ENCODE results near the gene B3GALT2.
"Not testable (repeated sequence)": the region's sequence is repeated elsewhere in the genome, so short reads cannot be mapped to it uniquely, and the experiment has no call there.

The B3GALT2 gene

GRCh38 chr1:193185901-193186731 lies at the start of gene B3GALT2:
TSS of gene B3GALT2 (minus strand) at chr1:193186613. CDS start at chr1:193181562, 5,051 bp downstream.
- DNase-seq (ENCODE audit: low read depth) = peak; percentile 42

DNA sequence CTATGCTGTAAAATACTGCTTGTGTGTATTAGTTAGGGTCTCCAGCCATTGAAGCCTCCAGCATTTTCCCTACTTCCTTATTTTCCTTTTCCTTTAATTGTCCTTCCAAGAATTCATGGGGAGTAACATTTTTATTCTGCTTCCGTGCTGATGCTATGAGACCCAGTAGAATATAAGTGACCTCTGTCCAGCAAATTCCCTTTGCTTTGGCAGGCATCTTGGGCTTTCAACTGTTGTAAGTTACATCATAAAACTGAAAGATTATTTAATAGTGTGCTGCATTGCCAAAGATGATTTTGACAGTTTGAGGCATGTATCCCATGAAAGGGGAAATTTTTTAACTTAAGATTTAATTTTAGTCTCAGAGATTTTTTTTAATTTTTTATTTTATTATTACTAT lies 48.1 kb upstream of the B3GALT2 start:
- no peak for DNase-seq (ENCODE audit: low read depth)

DNA sequence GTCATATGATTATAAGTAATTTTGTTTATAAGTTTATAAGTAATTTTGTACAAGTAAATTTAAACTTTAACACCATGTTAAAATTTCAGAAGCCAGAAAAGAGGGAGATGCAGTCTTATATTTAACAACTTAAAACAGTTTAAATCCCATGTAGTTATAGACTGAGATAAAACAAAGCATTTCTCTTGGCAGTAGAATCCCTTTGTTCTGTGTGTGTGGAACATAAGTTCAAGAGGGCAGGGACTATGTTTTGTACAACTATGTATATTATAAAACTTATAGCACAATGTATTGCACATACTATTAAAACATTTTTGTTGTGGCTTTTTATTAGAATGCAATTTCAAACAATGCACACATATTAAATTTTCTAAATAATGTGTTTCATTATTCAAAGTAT lies 44.7 kb upstream of the B3GALT2 start:
- DNase-seq (ENCODE audit: low read depth) = not testable (repeated sequence)

GRCh38 chr1:193229136-193229535 lies 42.7 kb upstream of the B3GALT2 start:
- DNase-seq (ENCODE audit: low read depth) = peak; percentile 54

GRCh38 chr1:193222056-193222615 lies 35.7 kb upstream of the B3GALT2 start:
- DNase-seq (ENCODE audit: low read depth) = no peak

DNA sequence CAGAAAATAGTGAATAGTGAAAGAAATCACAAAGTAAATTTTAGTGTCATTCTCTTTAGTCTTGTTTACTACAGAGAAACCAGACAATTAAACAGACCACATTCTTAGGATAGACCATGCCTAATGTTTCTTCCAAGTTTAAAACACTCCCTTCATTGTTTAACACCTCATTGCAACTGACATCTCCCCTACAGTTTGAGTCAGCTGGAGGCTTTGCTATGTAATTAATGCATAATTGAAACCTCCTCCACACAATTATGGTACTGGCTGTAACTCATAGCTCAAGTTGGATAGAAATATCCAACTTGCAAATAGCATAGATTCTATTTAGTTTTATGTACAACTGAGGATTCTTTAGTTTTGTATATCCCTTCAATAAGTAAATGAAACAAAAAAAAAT lies 35.2 kb upstream of the B3GALT2 start:
- no peak for DNase-seq (ENCODE audit: low read depth)

GRCh38 chr1:193219391-193219790 lies 33.0 kb upstream of the B3GALT2 start:
- DNase-seq (ENCODE audit: low read depth) = no peak

GRCh38 chr1:193216920-193217319 lies 30.5 kb upstream of the B3GALT2 start:
- no peak for DNase-seq (ENCODE audit: low read depth)

DNA sequence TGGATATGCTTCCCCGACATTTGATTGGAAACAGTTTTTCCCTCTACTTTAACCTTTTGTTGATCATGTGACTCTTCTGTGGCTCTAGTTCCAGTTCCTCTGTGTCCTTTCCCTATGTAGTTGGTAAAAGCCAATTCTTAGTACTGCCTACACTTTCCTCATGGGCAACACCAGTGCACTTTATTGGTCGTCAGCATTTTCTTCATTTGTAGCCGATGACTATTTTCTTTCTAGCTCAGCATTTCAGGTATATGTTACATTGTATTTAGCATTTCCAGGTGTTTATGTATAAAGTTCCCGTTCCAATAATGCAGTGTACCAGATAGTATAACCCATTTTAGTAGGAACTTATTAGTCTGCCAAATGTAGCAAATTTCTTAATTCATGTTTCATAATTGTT lies 27.6 kb upstream of the B3GALT2 start:
- DNase-seq (ENCODE audit: low read depth) = no peak

- DNase-seq (ENCODE audit: low read depth) = no peak
Observed at GRCh38 chr1:193212637-193213036, 26.2 kb upstream of the B3GALT2 start.

GRCh38 chr1:193211539-193211938 lies 25.1 kb upstream of the B3GALT2 start:
- DNase-seq (ENCODE audit: low read depth) = peak; percentile 96

DNA sequence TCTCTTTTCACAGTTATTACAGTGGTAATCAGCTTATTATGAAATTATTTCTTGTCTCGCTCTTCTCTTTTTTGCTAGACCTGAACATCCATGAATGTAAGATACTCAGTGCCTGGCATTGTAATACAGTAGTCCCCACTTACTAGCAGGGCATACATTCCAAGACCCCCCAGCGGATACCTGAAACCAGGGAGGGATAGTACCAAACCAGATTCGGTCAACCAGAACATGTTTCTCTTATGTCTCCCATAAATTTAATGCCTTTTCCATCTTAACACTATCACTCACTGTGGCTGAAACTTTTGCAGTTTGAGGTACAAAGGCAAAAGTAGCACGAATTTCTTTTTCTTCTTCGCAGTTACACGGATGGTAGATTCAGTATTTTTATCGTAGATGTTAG lies 24.6 kb upstream of the B3GALT2 start:
- DNase-seq (ENCODE audit: low read depth) = no peak

DNA sequence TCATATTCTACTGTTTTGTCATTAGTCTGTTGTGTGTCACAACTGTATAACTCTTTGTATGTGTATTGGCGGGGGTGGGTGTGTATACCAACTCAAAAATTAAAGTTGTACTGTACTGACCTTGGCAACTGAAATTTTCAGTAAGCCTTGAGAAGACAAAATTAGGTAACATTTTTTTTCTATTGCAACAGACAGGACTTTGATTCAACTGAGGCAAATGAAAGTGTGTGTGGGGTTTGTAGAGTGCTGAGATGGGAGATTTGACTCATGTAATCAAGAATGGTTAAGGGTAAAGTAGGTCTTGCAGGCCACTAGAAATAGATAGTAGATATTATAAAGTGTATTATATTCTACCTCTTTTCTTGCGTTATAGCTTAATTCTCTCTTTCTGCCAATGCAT lies 14.6 kb upstream of the B3GALT2 start:
- DNase-seq (ENCODE audit: low read depth) = no peak

DNA sequence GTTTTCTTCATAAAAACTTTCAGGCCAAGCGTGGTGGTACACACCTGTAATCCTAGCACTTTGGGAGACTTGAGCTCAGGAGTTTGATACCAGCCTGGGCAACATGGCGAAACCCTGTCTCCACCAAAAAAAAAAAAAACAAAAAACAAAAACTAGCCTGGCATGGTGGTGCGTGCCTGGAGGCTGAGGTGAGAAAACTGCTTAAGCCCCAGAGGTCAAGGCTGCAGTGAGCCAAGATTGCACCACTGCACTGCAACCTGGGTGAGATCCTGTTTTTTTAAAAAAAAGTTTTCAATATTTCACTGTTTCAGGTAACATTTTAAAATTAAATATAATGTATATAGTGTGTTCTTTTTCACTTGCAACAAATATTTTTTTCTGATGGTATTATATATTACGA lies 13.5 kb upstream of the B3GALT2 start:
- no peak for DNase-seq (ENCODE audit: low read depth)

- DNase-seq (ENCODE audit: low read depth) = no peak
Observed at GRCh38 chr1:193192586-193192985, 6.2 kb upstream of the B3GALT2 start.

DNA sequence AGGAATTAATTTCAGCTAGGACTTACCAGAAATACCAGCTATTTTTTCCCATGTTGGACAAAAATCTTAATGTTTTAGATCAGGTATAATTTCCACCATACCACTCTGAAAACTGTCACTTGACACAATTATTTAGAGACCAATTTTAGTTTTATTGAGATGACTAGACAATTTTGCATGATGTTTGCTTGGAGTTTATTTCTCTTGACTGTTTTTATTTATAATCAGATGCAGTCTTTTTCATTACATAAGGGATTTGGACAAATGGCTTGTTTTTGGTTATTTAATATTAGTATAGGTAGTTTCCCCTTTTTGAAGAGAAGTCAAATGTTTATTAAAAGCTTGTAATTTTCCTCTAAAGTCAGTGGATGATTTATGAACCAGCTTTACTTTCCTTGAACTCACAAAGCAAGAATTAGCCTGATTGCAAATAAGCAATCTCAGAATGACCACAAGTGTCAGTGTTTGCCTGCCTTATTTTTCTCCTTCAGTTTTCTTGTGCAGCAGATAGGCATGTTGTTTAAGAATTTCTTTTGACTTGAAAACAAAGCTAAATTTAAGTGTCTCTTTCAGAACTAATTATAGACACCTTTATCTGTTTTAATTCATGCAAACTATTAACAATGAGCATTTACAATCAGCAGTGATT lies 3.8 kb upstream of the B3GALT2 start:
- no peak for DNase-seq (ENCODE audit: low read depth)

- no peak for DNase-seq (ENCODE audit: low read depth)
Observed at GRCh38 chr1:193189442-193190095, 3.2 kb upstream of the B3GALT2 start.

- DNase-seq (ENCODE audit: low read depth) = not testable (repeated sequence)
Observed at GRCh38 chr1:193188915-193189314, 2.5 kb upstream of the B3GALT2 start.

GRCh38 chr1:193187114-193187513 lies 701 bp upstream of the B3GALT2 start:
- no peak for DNase-seq (ENCODE audit: low read depth)

- DNase-seq (ENCODE audit: low read depth) = no peak
Observed at GRCh38 chr1:193185211-193185610, 1.2 kb downstream of the B3GALT2 start.

GRCh38 chr1:193184776-193185175 lies 1.6 kb downstream of the B3GALT2 start:
- no peak for DNase-seq (ENCODE audit: low read depth)

- DNase-seq (ENCODE audit: low read depth) = peak; percentile 71
Observed at GRCh38 chr1:193183019-193183627, 3.3 kb downstream of the B3GALT2 start.

Data from ELR (cell line).